H1 (cell line): ENCODE results near the gene RHBDD1. TPM values are rescaled to one million over a fixed set of nuclear protein-coding genes. Genes with fewer than 3 reads are reported as not detected.

Source experiments
- CTCF ChIA-PET: fragments of 300-600 bp; sonication (Branson Sonifier 250); formaldehyde crosslinking; loops from one replicate; lab custom pipeline; 2021; ENCODE audit not compliant: partially characterized antibody; lab: Charles Lee
- POLR2A ChIA-PET: fragments of 300-600 bp; sonication (Branson Sonifier 250); formaldehyde crosslinking; loops from one replicate; lab custom pipeline; 2021; ENCODE audit warnings: inconsistent platforms; ENCODE audit not compliant: partially characterized antibody; lab: Charles Lee
- DNase-seq, 2 experiments: peaks; one replicate each; pipeline versions ENCODE4 v3.0.0 to v3.0.0-alpha.2; 2010 to 2022; ENCODE audit warnings: low spot score in 2 of 2, low read depth in 1 of 2, mixed read lengths in 1 of 2
- FAIRE-seq: peaks from 2 replicates; lab custom pipeline; 2011; peaks lifted over from hg19 to GRCh38; lab: Jason Lieb, UNC
- H2AFZ ChIP-seq: 2 replicates; pipeline ENCODE4 v1.8.1; 2012; ENCODE audit warnings: low read length, inconsistent platforms
- H2AK5ac ChIP-seq: 2 replicates; pipeline ENCODE4 v1.6.1; 2013; ENCODE audit warnings: low read depth, low read length
- H2BK120ac ChIP-seq: replicated peaks from 2 replicates; pipeline ENCODE3; 2013; ENCODE audit warnings: low read depth, low read length, inconsistent platforms
- H2BK12ac ChIP-seq: 2 replicates; pipeline ENCODE4 v1.6.1; 2013; ENCODE audit warnings: low read depth, low read length
- H2BK15ac ChIP-seq: 2 replicates; pipeline ENCODE4 v1.6.1; 2013; ENCODE audit warnings: low read length
- H2BK20ac ChIP-seq: 2 replicates; pipeline ENCODE4 v1.6.1; 2013; ENCODE audit warnings: low read length
- H2BK5ac ChIP-seq: 2 replicates; pipeline ENCODE4 v1.6.1; 2013; ENCODE audit warnings: low read depth, low read length
- H3K14ac ChIP-seq: 2 replicates; pipeline ENCODE4 v1.6.1; 2013; ENCODE audit warnings: inconsistent platforms; ENCODE audit not compliant: insufficient read length
- H3K18ac ChIP-seq: 2 replicates; pipeline ENCODE4 v1.6.1; 2013; ENCODE audit warnings: low read length; ENCODE audit errors: extremely low read depth
- H3K23ac ChIP-seq: 2 replicates; pipeline ENCODE4 v1.6.1; 2013; ENCODE audit warnings: inconsistent platforms; ENCODE audit not compliant: insufficient read length
- H3K23me2 ChIP-seq: 2 replicates; pipeline ENCODE4 v1.6.1; 2013; ENCODE audit warnings: low read depth, low read length
- H3K27ac ChIP-seq: 2 replicates; pipeline ENCODE4 v1.6.1; 2011; ENCODE audit warnings: low read depth, low read length, inconsistent platforms
- H3K27me3 ChIP-seq, 4 experiments: replicated peaks in 1 of 4; 1 replicate in 1 of 4; 2 replicates in 3 of 4; pipeline versions ENCODE4 v1.6.1 to v1.8.1; 2011 to 2013; ENCODE audit warnings: low read length in 3 of 4, mild to moderate bottlenecking in 3 of 4, inconsistent platforms in 2 of 4, mixed read lengths in 2 of 4, moderate library complexity in 1 of 4; ENCODE audit not compliant: control insufficient read depth in 3 of 4, insufficient read depth in 3 of 4; ENCODE audit errors: extremely low read depth in 1 of 4
- H3K36me3 ChIP-seq, 4 experiments: 2 replicates each; pipeline versions ENCODE4 v1.6.1 to v1.8.1; 2011 to 2013; ENCODE audit warnings: mild to moderate bottlenecking in 4 of 4, low read length in 3 of 4, moderate library complexity in 2 of 4, control low read depth in 1 of 4, inconsistent platforms in 1 of 4; ENCODE audit not compliant: insufficient read depth in 4 of 4, control insufficient read depth in 2 of 4
- H3K4ac ChIP-seq: replicated peaks from 2 replicates; pipeline ENCODE3; 2013; ENCODE audit warnings: low read length, low read depth, mixed read lengths, inconsistent platforms; ENCODE audit not compliant: insufficient read length
- H3K4me1 ChIP-seq, 4 experiments: replicated peaks in 1 of 4; 1 replicate in 1 of 4; 2 replicates in 3 of 4; pipeline versions ENCODE4 v1.6.1 to v1.8.1; 2011 to 2013; ENCODE audit warnings: low read length in 3 of 4, inconsistent platforms in 2 of 4, mixed read lengths in 1 of 4; ENCODE audit not compliant: insufficient read depth in 4 of 4, control insufficient read depth in 3 of 4
- H3K4me2 ChIP-seq, 2 experiments: 2 replicates each; pipeline versions ENCODE4 v1.6.1 to v1.8.1; 2011 to 2013; ENCODE audit warnings: low read depth in 2 of 2, low read length in 2 of 2, control low read depth in 1 of 2, inconsistent platforms in 1 of 2, mild to moderate bottlenecking in 1 of 2; ENCODE audit not compliant: insufficient read depth in 1 of 2
- H3K4me3 ChIP-seq, 4 experiments: fragments of 200-600, 300-600 bp in 1 of 4; sonication (generic), shearing (Covaris generic), sonication (Bioruptor Twin) in 1 of 4; 2 replicates each; pipeline versions ENCODE4 v1.5.1 to v1.8.1; 2011 to 2016; ENCODE audit warnings: low read length in 4 of 4, low read depth in 3 of 4, control low read depth in 2 of 4, inconsistent platforms in 2 of 4, mild to moderate bottlenecking in 2 of 4, mixed read lengths in 1 of 4, moderate library complexity in 1 of 4; ENCODE audit not compliant: insufficient read depth in 2 of 4; ENCODE audit errors: extremely low read depth in 1 of 4
- H3K56ac ChIP-seq: replicated peaks from 2 replicates; pipeline ENCODE3; 2013; ENCODE audit warnings: low read depth, mild to moderate bottlenecking, mixed read lengths, low read length, inconsistent platforms; ENCODE audit not compliant: insufficient read length
- H3K79me1 ChIP-seq: 2 replicates; pipeline ENCODE4 v1.6.1; 2013; ENCODE audit warnings: low read depth, low read length, control low read depth
- H3K79me2 ChIP-seq, 2 experiments: 2 replicates each; pipeline versions ENCODE4 v1.6.1 to v1.8.1; 2012 to 2013; ENCODE audit warnings: low read length in 2 of 2, mild to moderate bottlenecking in 2 of 2, inconsistent platforms in 1 of 2; ENCODE audit not compliant: insufficient read depth in 2 of 2, control insufficient read depth in 1 of 2
- H3K9ac ChIP-seq, 4 experiments: replicated peaks in 1 of 4; 1 replicate in 1 of 4; 2 replicates in 3 of 4; pipeline versions ENCODE4 v1.6.1 to v1.8.1; 2011 to 2013; ENCODE audit warnings: low read depth in 3 of 4, low read length in 3 of 4, control low read depth in 2 of 4, mild to moderate bottlenecking in 2 of 4, moderate library complexity in 2 of 4, inconsistent platforms in 1 of 4; ENCODE audit errors: extremely low read depth in 1 of 4
- H3K9me3 ChIP-seq, 2 experiments: 2 replicates each; pipeline versions ENCODE4 v1.6.1 to v1.8.1; 2012 to 2013; ENCODE audit warnings: mild to moderate bottlenecking in 2 of 2, moderate library complexity in 2 of 2, control low read depth in 1 of 2, inconsistent platforms in 1 of 2, low read depth in 1 of 2, low read length in 1 of 2, mixed read lengths in 1 of 2; ENCODE audit not compliant: insufficient read depth in 2 of 2
- H4K20me1 ChIP-seq, 2 experiments: replicated peaks in 1 of 2; 2 replicates each; pipeline versions ENCODE3 to v1.8.1; 2011 to 2013; ENCODE audit warnings: inconsistent platforms in 2 of 2, low read length in 2 of 2, mild to moderate bottlenecking in 1 of 2; ENCODE audit not compliant: insufficient read depth in 2 of 2, control insufficient read depth in 1 of 2
- H4K5ac ChIP-seq: 2 replicates; pipeline ENCODE4 v1.6.1; 2013; ENCODE audit warnings: low read length, low read depth, mixed read lengths, inconsistent platforms; ENCODE audit not compliant: insufficient read length
- H4K8ac ChIP-seq: 2 replicates; pipeline ENCODE4 v1.8.0; 2013; ENCODE audit warnings: mild to moderate bottlenecking, moderate library complexity, low read length, inconsistent platforms; ENCODE audit not compliant: insufficient read depth; ENCODE audit errors: extremely low read depth
- H4K91ac ChIP-seq: replicated peaks from 2 replicates; pipeline ENCODE3; 2013; ENCODE audit warnings: low read length, mixed read lengths, inconsistent platforms; ENCODE audit not compliant: insufficient read length
- BACH1 ChIP-seq: IDR thresholded peaks from 2 replicates; pipeline ENCODE4 v1.6.1; 2012; ENCODE audit warnings: low read length, improper control_type of control experiment
- EP300 ChIP-seq, 2 experiments: IDR thresholded peaks; 1 replicate in 1 of 2; 2 replicates in 1 of 2; pipeline ENCODE4 v1.6.1; 2011 to 2012; ENCODE audit warnings: low read depth in 2 of 2, low read length in 2 of 2, mild to moderate bottlenecking in 2 of 2, borderline replicate concordance in 1 of 2, inconsistent platforms in 1 of 2, moderate library complexity in 1 of 2
- FOSL1 ChIP-seq: IDR thresholded peaks from 2 replicates; pipeline ENCODE4 v1.6.1; 2011; ENCODE audit warnings: mild to moderate bottlenecking, low read depth, low read length, moderate library complexity; ENCODE audit not compliant: insufficient read depth
- KDM4A ChIP-seq: IDR thresholded peaks from one replicate; pipeline ENCODE4 v1.7.1; 2012; ENCODE audit warnings: low read depth, mild to moderate bottlenecking, moderate library complexity, low read length, inconsistent platforms; ENCODE audit not compliant: severe bottlenecking
- PHF8 ChIP-seq: fragments of 200-600 bp; sonication (generic); conservative IDR thresholded peaks from 2 replicates; pipeline ENCODE4 v1.7.1; 2012; ENCODE audit warnings: low read depth, mild to moderate bottlenecking, inconsistent platforms, low read length, moderate library complexity
- RXRA ChIP-seq: IDR thresholded peaks from 2 replicates; pipeline ENCODE4 v1.6.1; 2011; ENCODE audit warnings: low read depth, mild to moderate bottlenecking, low read length, moderate library complexity; ENCODE audit not compliant: insufficient read depth
- SAP30 ChIP-seq: fragments of 300-600 bp; sonication (generic); IDR thresholded peaks from 2 replicates; pipeline ENCODE4 v1.7.1; 2012; ENCODE audit warnings: low read length, moderate library complexity, mild to moderate bottlenecking, inconsistent platforms; ENCODE audit not compliant: insufficient read depth, insufficient replicate concordance
- SIRT6 ChIP-seq: IDR thresholded peaks from one replicate; pipeline ENCODE4 v1.7.1; 2012; ENCODE audit warnings: low read length, inconsistent platforms
- WGBS, 2 experiments: shearing (Covaris generic) in 1 of 2; methylation state at CpG; one replicate each; pipeline versions ENCODE4 v1.1.6 to v1.1.7; 2013 to 2015; ENCODE audit warnings: low lambda C conversion rate in 2 of 2, mixed read lengths in 2 of 2, inconsistent platforms in 1 of 2, low coverage in 1 of 2, missing lambda C conversion rate in 1 of 2; ENCODE audit not compliant: insufficient replicate concordance in 2 of 2, insufficient coverage in 1 of 2, insufficient read length in 1 of 2; ENCODE audit errors: extremely low coverage in 1 of 2, missing lambda C conversion rate in 1 of 2; 5-methylcytosine and 5-hydroxymethylcytosine counted together
- polyA plus RNA-seq, 7 experiments: library from polyadenylated mRNA; depleted of rRNA in 3 of 7; stranded (reverse) in 5 of 7; unstranded in 2 of 7; fragments of >200 nt in 5 of 7; fragments of 200-250 nt in 2 of 7; gene quantifications; 1 replicate in 5 of 7; 2 replicates in 1 of 7; 4 replicates in 1 of 7; pipeline versions ENCODE4 v1.2.1 to v1.2.3, GENCODE V29; 2011 to 2013; ENCODE audit warnings: missing spikeins in 2 of 7, mixed read lengths in 2 of 7
- total RNA-seq: library from RNA; stranded (reverse); fragmentation: NEBNext Ultra II Directional; extraction: Animal tissue kit (Norgen Biotek cat#: 25700); gene quantifications from 2 replicates; pipeline ENCODE4 v1.2.1, GENCODE V29; 2021

The RHBDD1 gene
- total and polyA plus RNA-seq, 2 of the 8 experiments (the other 6 are each of a cell fraction or from before 2014, with no cell fraction given) = 10.5 to 23.1 TPM

DNA sequence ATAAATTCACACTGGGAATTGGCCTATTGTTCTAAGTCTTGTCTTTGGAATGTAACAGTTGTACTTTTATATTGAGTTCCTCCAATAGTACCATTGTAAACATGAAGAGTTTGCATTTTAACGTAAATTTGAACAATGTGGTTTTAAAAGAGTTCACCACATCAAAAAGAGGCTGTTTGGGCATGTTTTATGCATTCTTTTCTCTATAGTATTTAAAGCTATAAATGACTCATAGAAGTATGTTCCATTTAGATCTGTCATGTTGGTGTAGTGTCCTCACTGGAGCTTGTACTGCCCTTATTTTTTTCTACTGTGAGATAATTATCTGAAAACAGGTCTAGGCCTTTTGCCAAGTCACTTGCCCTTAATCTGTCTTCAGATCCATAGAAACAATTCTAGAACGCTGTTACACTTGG lies 141.9 kb downstream of the RHBDD1 start:
- FAIRE-seq = no peak

More for the DNA sequence above, 141.9 kb downstream of the RHBDD1 start:
- Histone ChIP-seq H3K79me1 (no peaks in the 10 kb centered on the region), H3K4ac (no peak overlapping the region), H3K27me3 (no peaks in the 10 kb centered on the region)
- TF ChIP-seq BACH1 (no peak), RXRA (no peak), KDM4A (no peak), FOSL1 (no peak), SAP30 (no peak), PHF8 (no peak), SIRT6 (no peak), EP300 (IDR thresholded peaks at IDR 0.05; ENCODE audit: borderline replicate concordance in 1 of 2, low read depth in 2 of 2, low read length in 2 of 2) (no peak)
- TF ChIP-seq, all 59 proteins: peak for 0
- Histone ChIP-seq H3K23ac (no peak overlapping the region), H3K4me1 (no peaks in the 10 kb centered on the region; a peak in 1 of 7 replicates), H3K18ac (no peak overlapping the region), H3K4me3 (no peak overlapping the region), H2BK120ac (no peak overlapping the region), H4K8ac (no peak overlapping the region), H3K9ac (no peak overlapping the region), H3K79me2 (no peaks in the 10 kb centered on the region), H2AFZ (no peak overlapping the region), H2AK5ac (no peak overlapping the region), H3K4me2 (no peak overlapping the region), H3K36me3 (no peaks in the 10 kb centered on the region), H4K20me1 (no peaks in the 10 kb centered on the region), H3K14ac (no peak overlapping the region), H4K5ac (no peak overlapping the region), H2BK5ac (no peak overlapping the region), H2BK12ac (no peak overlapping the region), H2BK20ac (no peak overlapping the region), H3K27ac (no peak overlapping the region), H4K91ac (no peak overlapping the region), H3K9me3 (no peaks in the 10 kb centered on the region), H2BK15ac (no peak overlapping the region), H3K23me2 (no peaks in the 10 kb centered on the region), H3K56ac (no peak overlapping the region)
- 89% methylated on average over 2 of the region's 2 CpGs; no CpG with 5 or more reads in 1 of the 2 experiments for WGBS, 2 experiments
- POLR2A ChIA-PET = no interaction called here
- DNase-seq = no peak
- CTCF ChIA-PET = interaction anchor here (1.4 kb wide), 1 partner anchor 124 kb away, joined by 6 read pairs; no protein-coding TSS in a partner anchor
